GM15510 (cell line): ENCODE results near the gene TRIM69.

Source experiments
- POLR2A ChIP-seq: IDR thresholded peaks from 3 replicates; pipeline ENCODE4 v1.6.1; 2011; ENCODE audit warnings: borderline replicate concordance; ENCODE audit not compliant: insufficient read length; ENCODE audit errors: extremely low read depth

TRIM69 gene

GRCh38 chr15:44728576-44729407 lies 7.5 kb upstream of the TRIM69 start:
- peak; percentile 86 for TF ChIP-seq POLR2A

DNA sequence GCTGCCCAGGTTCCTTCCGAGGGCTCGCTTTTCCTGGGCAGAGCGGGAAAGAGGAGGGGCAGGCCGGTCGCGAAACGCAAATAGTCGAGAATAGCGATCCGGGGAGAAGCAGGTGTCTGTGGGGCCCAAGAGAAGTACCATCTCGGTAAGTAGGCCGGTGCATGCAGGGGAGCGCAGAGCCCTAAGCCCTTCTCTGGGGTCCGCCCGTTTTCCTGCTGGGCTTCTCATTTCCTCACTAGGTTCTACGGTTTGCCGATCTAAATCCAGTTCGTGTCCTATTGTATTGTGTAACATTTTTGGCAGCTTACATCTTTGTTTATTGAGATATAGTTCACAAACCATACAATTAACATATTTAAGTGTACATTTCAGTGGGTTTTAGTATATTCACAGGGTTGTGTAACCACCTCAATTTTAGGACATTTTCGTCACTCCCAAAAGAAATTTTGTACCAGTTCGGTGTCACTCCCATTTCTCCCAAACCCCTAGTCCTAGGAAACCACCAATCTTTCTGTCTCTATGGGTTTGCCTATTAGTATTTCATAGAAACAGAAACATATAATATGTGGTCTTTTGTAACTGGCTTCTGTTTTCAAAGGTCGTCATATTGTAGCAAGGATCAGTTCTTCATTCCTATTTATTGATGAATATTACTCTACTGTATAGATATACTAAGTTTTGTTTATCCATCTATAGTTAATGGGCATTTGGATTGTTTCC lies 6.8 kb upstream of the TRIM69 start:
- no peak for TF ChIP-seq POLR2A

DNA sequence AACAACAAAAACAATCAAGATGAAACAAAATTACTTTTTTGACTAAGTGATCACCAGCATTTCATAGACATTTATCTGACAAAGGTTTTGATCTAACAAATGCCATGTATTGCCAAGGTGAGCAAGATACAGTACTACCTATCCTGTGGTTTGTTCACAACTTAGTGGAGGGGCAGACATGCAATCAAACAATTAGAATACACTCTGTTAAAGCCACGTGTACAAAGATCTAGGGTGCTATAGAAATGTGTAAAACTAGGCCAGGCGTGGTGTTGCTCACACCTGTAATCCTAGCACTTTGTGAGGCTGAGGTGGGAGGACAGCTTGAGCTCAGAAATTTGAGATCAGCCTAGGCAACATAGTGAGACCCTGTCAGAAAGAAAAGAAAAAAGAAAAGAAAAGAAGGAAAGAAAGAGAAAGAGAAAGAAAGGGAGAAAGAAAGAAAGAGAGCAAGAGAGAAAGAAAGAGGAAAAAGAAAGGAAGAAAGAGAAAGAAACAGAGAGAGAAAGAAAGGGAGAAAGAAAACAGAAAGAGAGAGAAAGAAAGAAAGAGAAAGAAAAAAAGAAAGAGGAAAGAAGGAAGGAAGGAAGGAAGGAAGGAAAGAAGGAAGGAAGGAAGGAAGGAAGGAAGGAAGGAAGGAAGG lies 1.4 kb upstream of the TRIM69 start:
- no peak for TF ChIP-seq POLR2A

- no peak for TF ChIP-seq POLR2A
Observed at GRCh38 chr15:44735482-44736180, 697 bp upstream of the TRIM69 start.

GRCh38 chr15:44738340-44738984 lies 2.1 kb downstream of the TRIM69 start:
- no peak for TF ChIP-seq POLR2A

- TF ChIP-seq POLR2A, result no peak
Observed at GRCh38 chr15:44753345-44753744, 17.0 kb downstream of the TRIM69 start.

- TF ChIP-seq POLR2A, result no peak
Observed at GRCh38 chr15:44763187-44763586, 26.9 kb downstream of the TRIM69 start.

DNA sequence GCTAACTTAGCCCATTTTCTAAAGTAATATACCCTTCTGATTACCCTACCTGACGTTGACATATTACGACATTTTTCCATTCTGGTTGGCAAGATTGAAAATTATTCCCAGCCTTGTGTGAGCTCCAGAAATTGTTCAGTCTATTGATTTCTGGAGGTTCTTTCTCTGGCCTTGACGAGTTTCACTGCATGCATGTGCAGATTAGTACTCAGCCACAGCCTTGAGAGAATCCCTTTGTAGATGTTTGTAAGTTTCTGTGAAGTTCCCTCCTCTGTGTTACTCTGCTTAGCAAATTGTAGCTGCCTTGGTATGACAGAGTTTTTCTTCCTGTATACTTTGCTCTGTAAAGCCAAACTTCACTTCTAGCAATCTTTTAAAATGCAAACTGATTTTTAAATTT lies 27.5 kb downstream of the TRIM69 start:
- TF ChIP-seq POLR2A, result no peak

- TF ChIP-seq POLR2A, result no peak
Observed at GRCh38 chr15:44765036-44765435, 28.7 kb downstream of the TRIM69 start.

- TF ChIP-seq POLR2A, result no peak
Observed at GRCh38 chr15:44769521-44769920, 33.2 kb downstream of the TRIM69 start.

GRCh38 chr15:44775953-44776352 lies 39.6 kb downstream of the TRIM69 start:
- no peak for TF ChIP-seq POLR2A

DNA sequence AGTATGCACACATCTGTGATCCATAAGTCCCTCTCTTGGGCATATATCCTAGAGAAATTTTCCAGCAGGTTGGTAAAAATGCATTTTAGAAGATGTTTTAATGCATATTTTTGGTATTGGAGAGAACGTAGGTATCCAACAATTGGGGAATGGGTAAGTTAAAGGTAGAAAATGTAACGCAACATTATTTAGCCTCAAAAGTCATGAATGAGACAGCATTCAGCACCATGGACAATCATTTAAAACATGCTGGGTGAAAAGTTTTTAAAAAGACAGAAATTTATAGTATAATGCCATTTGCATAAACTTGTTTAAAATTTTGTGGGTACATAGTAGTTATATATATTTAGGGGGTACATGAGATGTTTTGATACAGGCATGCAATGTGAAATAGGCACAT lies 43.4 kb downstream of the TRIM69 start:
- TF ChIP-seq POLR2A, result no peak

DNA sequence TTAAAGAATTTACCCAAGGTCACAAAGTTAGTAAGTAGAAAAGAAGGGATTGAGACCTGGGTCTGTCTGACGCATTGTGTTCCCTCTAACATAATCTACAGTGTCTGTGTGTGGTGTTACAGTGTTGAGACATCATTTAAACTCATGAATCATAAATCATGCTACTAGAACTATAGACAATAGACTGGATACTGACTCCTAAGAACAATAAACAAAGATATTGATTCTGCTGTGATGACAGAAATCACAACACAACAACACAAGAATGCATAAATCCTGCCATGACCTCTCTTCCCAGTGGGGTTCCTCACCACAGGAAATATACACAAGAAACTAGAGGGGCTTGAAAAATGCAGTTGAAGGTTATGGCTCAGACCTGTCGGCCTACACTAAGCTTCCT lies 44.3 kb downstream of the TRIM69 start:
- TF ChIP-seq POLR2A, result no peak

DNA sequence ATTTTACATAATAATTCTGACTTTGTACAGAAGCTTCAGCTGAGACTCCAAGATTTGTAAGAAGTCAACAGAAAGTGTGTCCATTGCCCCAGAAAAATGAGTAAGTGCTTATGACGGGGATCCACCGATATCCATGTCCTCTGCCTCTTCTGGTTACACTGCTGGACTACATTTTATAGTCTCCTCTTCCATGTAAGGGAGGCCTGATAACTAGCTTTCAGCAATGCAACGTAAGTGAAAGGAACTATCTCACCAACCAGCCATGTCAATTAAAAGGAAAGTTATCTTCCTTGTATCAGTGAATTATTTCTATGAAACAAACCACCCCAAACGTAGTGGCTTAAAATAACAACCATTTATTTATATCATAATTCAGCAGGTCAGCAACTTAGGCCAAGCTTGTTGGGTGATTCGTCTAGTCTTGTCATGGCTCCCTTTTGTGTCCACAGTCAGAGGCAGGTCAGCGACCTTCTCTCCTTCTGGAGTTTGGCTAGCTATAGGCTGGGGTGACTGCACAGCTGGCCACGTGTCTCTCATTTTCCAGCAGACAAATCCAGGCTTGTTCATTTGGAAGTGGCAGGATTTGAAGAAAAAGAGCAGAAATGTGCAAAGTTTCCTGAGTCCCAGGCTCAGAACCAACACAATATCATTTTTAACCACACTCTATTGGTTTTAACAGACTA lies 44.9 kb downstream of the TRIM69 start:
- TF ChIP-seq POLR2A, result no peak
